ENCODE results near the gene C12orf75.

DNA sequence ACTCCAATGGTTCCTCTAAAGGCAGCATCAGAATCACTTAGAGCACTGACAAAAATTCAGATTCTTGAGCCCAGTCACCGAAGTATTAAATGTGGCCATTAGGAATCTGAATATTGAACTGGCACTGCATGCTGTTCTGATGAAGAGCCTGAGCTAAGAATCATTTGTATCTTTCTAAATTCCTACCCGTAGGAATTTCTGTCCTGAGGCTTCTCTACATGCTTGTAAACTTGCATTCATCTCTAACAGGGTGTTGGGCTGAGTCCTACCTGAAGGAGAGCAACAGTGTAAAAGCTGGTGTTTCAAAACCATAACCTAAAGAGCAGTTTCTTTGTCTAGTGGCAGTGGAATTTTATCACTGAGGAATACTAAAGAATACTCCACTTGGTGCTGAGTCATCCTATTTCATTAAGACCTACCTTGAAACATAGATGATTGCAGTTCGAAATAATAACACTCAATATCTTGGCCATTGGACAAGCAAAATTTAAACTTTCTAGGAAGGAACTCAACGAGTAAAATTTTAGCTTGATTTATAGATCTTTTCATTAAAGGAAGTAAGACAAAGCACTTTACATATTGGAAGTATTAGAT lies 35.5 kb upstream of the C12orf75 start:
- TF ChIP-seq FOXA1 (IDR thresholded peaks at IDR 0.05), result no peak
- TF ChIP-seq FOXK2 (IDR thresholded peaks at IDR 0.05), result no peak
- no peak for TF ChIP-seq TARDBP (IDR thresholded peaks at IDR 0.05)
- TF ChIP-seq HDGF (IDR thresholded peaks at IDR 0.05; ENCODE audit: borderline replicate concordance), result no peak
- no peak for TF ChIP-seq ELF4 (IDR thresholded peaks at IDR 0.05)
- TF ChIP-seq ARNT (IDR thresholded peaks at IDR 0.05), result no peak
- no peak for TF ChIP-seq FOXM1 (IDR thresholded peaks at IDR 0.05; ENCODE audit: borderline replicate concordance)

All from HEK293T (cell line).